Keratinocyte (primary cell): ENCODE measurements around the gene CD79A. TPM values are rescaled to one million over a fixed set of nuclear protein-coding genes. Genes with fewer than 3 reads are reported as not detected.

ENCODE experiments used
- DNase-seq: peaks from one replicate; pipeline ENCODE4 v3.0.0-alpha.2; 2011; ENCODE audit warnings: low read depth, missing footprints, low spot score
- FAIRE-seq: peaks from 2 replicates; lab custom pipeline; 2011; peaks lifted over from hg19 to GRCh38; lab: Jason Lieb, UNC
- H2AFZ ChIP-seq: 2 replicates; pipeline ENCODE4 v1.6.0; 2012; ENCODE audit warnings: low read length, control low read depth, inconsistent platforms; ENCODE audit not compliant: control insufficient read depth
- H3K27ac ChIP-seq: 2 replicates; pipeline ENCODE4 v1.5.1; 2011; ENCODE audit warnings: low read length; ENCODE audit not compliant: control insufficient read depth, insufficient read depth
- H3K27me3 ChIP-seq: 3 replicates; pipeline ENCODE4 v1.6.0; 2011; ENCODE audit warnings: low read length; ENCODE audit not compliant: control insufficient read depth, insufficient read depth; ENCODE audit errors: extremely low read depth
- H3K36me3 ChIP-seq, 2 experiments: 2 replicates in 1 of 2; 3 replicates in 1 of 2; pipeline ENCODE4 v1.5.1; 2011; ENCODE audit warnings: low read length in 2 of 2, mild to moderate bottlenecking in 1 of 2; ENCODE audit not compliant: control insufficient read depth in 2 of 2, insufficient read depth in 2 of 2; ENCODE audit errors: extremely low read depth in 1 of 2
- H3K4me1 ChIP-seq: 3 replicates; pipeline ENCODE4 v1.5.1; 2011; ENCODE audit warnings: low read length; ENCODE audit not compliant: control insufficient read depth, insufficient read depth; ENCODE audit errors: extremely low read depth
- H3K4me2 ChIP-seq: 3 replicates; pipeline ENCODE4 v1.6.0; 2011; ENCODE audit warnings: low read depth, low read length; ENCODE audit not compliant: control insufficient read depth, insufficient read depth; ENCODE audit errors: extremely low read depth
- H3K4me3 ChIP-seq, 3 experiments: fragments of 200-600 bp in 1 of 3; sonication (generic) in 1 of 3; 2 replicates in 2 of 3; 3 replicates in 1 of 3; pipeline ENCODE4 v1.5.1; 2011 to 2016; ENCODE audit warnings: low read length in 3 of 3, mild to moderate bottlenecking in 3 of 3, control low read depth in 2 of 3, inconsistent platforms in 1 of 3, low read depth in 1 of 3, mixed read lengths in 1 of 3, mixed run types in 1 of 3, moderate library complexity in 1 of 3; ENCODE audit not compliant: control insufficient read depth in 2 of 3, insufficient read depth in 2 of 3; ENCODE audit errors: extremely low read depth in 1 of 3
- H3K79me2 ChIP-seq: 2 replicates; pipeline ENCODE4 v1.6.0; 2012; ENCODE audit warnings: low read length; ENCODE audit not compliant: control insufficient read depth, insufficient read depth
- H3K9ac ChIP-seq: 3 replicates; pipeline ENCODE4 v1.6.0; 2011; ENCODE audit warnings: low read length; ENCODE audit not compliant: control insufficient read depth, insufficient read depth; ENCODE audit errors: extremely low read depth
- H3K9me1 ChIP-seq: 3 replicates; pipeline ENCODE4 v1.6.0; 2011; ENCODE audit warnings: low read length; ENCODE audit not compliant: control insufficient read depth, insufficient read depth; ENCODE audit errors: extremely low read depth
- H3K9me3 ChIP-seq: 2 replicates; pipeline ENCODE4 v1.5.1; 2012; ENCODE audit warnings: low read depth, low read length; ENCODE audit not compliant: control insufficient read depth
- H4K20me1 ChIP-seq: 3 replicates; pipeline ENCODE4 v1.6.0; 2011; ENCODE audit warnings: low read length; ENCODE audit not compliant: control insufficient read depth, insufficient read depth; ENCODE audit errors: extremely low read depth
- CTCF ChIP-seq, 3 experiments: IDR thresholded peaks in 1 of 3; conservative IDR thresholded peaks in 1 of 3; optimal IDR thresholded peaks in 1 of 3; 2 replicates in 2 of 3; 3 replicates in 1 of 3; pipeline versions ENCODE3 to v1.5.1; 2011; ENCODE audit warnings: low read length in 3 of 3, mild to moderate bottlenecking in 3 of 3, moderate library complexity in 2 of 3, control low read depth in 1 of 3, inconsistent platforms in 1 of 3; ENCODE audit not compliant: insufficient read depth in 2 of 3; ENCODE audit errors: extremely low read depth in 1 of 3
- EZH2 ChIP-seq: IDR thresholded peaks from one replicate; pipeline ENCODE4 v1.6.1; 2012; ENCODE audit warnings: inconsistent platforms, mild to moderate bottlenecking, low read length, moderate library complexity
- dilution Hi-C: fragments of 300-500 bp; cut with MboI; formaldehyde crosslinking; loops from one replicate; pipeline ENCODE4 v1.7.0; 2020; ENCODE audit warnings: low sequenced_read_pairs; ENCODE audit not compliant: extremely low pct_ligation_motif_present
- polyA plus RNA-seq, 5 experiments: library from polyadenylated mRNA; depleted of rRNA in 3 of 5; stranded (reverse) in 3 of 5; stranded (forward) in 1 of 5; unstranded in 1 of 5; fragments of >200 nt; gene quantifications; 1 replicate in 1 of 5; 2 replicates in 3 of 5; 3 replicates in 1 of 5; pipeline versions ENCODE4 v1.2.1 to v1.2.3, GENCODE V29; 2011 to 2012; ENCODE audit warnings: missing spikeins in 2 of 5, low read depth in 1 of 5, low replicate concordance in 1 of 5
- small RNA-seq, 3 experiments: library from RNA; depleted of rRNA; stranded (forward); fragments of <200 nt; gene quantifications; one replicate each; pipeline ENCODE3, GENCODE V24; 2012; ENCODE audit warnings: low read depth in 3 of 3, low replicate concordance in 1 of 3; ENCODE audit not compliant: insufficient read length in 3 of 3

The CD79A gene
- polyA plus RNA-seq, 1 donor (not counting 4 experiments of a cell fraction or from before 2014, with no cell fraction given), result 0.07 TPM

GRCh38 chr19:41930322-41930722 is 53.2 kb downstream of the CD79A start:
- H3K9me1 ChIP-seq, result no peaks in the 10 kb centered on the region
- H2AFZ ChIP-seq, result no peak overlapping the region
- dilution Hi-C loops, result no loop called here
- no peaks in the 10 kb centered on the region for H3K9me3 ChIP-seq
- H3K4me1 ChIP-seq, result peaks cover 9% of the 10 kb centered on the region
- no peak overlapping the region for H3K4me2 ChIP-seq
- TF ChIP-seq CTCF (optimal IDR thresholded peaks at IDR 0.05 in 1 of 3, IDR thresholded peaks at IDR 0.05 in 1 of 3, conservative IDR thresholded peaks at IDR 0.05 in 1 of 3; ENCODE audit: extremely low read depth in 1 of 3, insufficient read depth in 2 of 3, low read length in 3 of 3) (no peak), EZH2 (no peak)
- no peak overlapping the region for H3K9ac ChIP-seq
- no peak for DNase-seq
- H3K4me3 ChIP-seq, result no peak overlapping the region
- H3K79me2 ChIP-seq, result no peaks in the 10 kb centered on the region
- no peaks in the 10 kb centered on the region for H3K36me3 ChIP-seq
- FAIRE-seq, result no peak
- H3K27me3 ChIP-seq, result peaks cover 93% of the 10 kb centered on the region
- H3K27ac ChIP-seq, result no peak overlapping the region
- H4K20me1 ChIP-seq, result peaks cover 2% of the 10 kb centered on the region

Small RNA genes within 50 kb of the gene (small RNA-seq; reads per million reads assigned to genes)
- gene MIR6797, result 0 to 0.25 (median 0) reads per million in 3 experiments

Other genes with a start within 250 kb of the CD79A start
- not detected in 3 replicates for gene CEACAM7, start 189.0 kb upstream of the CD79A start, polyA plus RNA-seq
- 0.03 TPM in 1 of 3 replicates, not detected in the others for gene CEACAM5, start 168.7 kb upstream of the CD79A start, polyA plus RNA-seq
- 0.28 to 1.2 TPM (median 1.00 TPM) in 3 replicates for gene CEACAM6, start 121.7 kb upstream of the CD79A start, polyA plus RNA-seq
- not detected in 3 replicates for gene CEACAM3, start 80.7 kb upstream of the CD79A start, polyA plus RNA-seq
- gene LYPD4, start 32.6 kb upstream of the CD79A start, polyA plus RNA-seq, result not detected in 3 replicates
- not detected in 3 replicates for gene DMRTC2, start 32.2 kb upstream of the CD79A start, polyA plus RNA-seq
- gene RPS19, start 17.0 kb upstream of the CD79A start, polyA plus RNA-seq, result 2,269 to 3,039 TPM (median 2,290 TPM) in 3 replicates
- gene ARHGEF1, start 5.9 kb downstream of the CD79A start, polyA plus RNA-seq, result 30.5 to 58.4 TPM (median 43.1 TPM) in 3 replicates
- not detected in 3 replicates for gene ERFL, start 51.2 kb downstream of the CD79A start, polyA plus RNA-seq
- 107 to 232 TPM (median 132 TPM) in 3 replicates for gene RABAC1, start 82.0 kb downstream of the CD79A start, polyA plus RNA-seq
- 0.05 to 0.09 TPM in 2 of 3 replicates, not detected in the other for gene ATP1A3, start 117.0 kb downstream of the CD79A start, polyA plus RNA-seq
- gene GRIK5, start 192.9 kb downstream of the CD79A start, polyA plus RNA-seq, result 0.06 to 0.44 TPM (median 0.17 TPM) in 3 replicates
- 6.8 to 14.7 TPM (median 13.1 TPM) in 3 replicates for gene ZNF574, start 198.9 kb downstream of the CD79A start, polyA plus RNA-seq